K562 (cell line): ENCODE measurements around the gene FZD1. TPM values are rescaled to one million over a fixed set of nuclear protein-coding genes. Genes with fewer than 3 reads are reported as not detected.

Experiments
- AFF1 ChIP-seq, 2 experiments: fragments of 450-650 bp; IDR thresholded peaks; 2 replicates each; pipeline ENCODE4 v1.6.1; 2018; ENCODE audit warnings: mild to moderate bottlenecking in 2 of 2, low read depth in 1 of 2; ENCODE audit not compliant: partially characterized antibody in 2 of 2
- ATF7 ChIP-seq: fragments of 450-650 bp; IDR thresholded peaks from 2 replicates; pipeline ENCODE4 v1.7.1; 2014; ENCODE audit warnings: mild to moderate bottlenecking, moderate library complexity
- DACH1 ChIP-seq: fragments of 450-650 bp; IDR thresholded peaks from 2 replicates; pipeline ENCODE4 v1.6.1; 2018; ENCODE audit not compliant: partially characterized antibody
- MEF2D ChIP-seq: conservative IDR thresholded peaks from 2 replicates; pipeline ENCODE4 v1.6.1; 2016; ENCODE audit warnings: low read depth, missing genetic modification characterization, missing compliant biosample characterization
- PURB ChIP-seq: sonication (generic); formaldehyde crosslinking; IDR thresholded peaks from 2 replicates; pipeline ENCODE4 v1.9.0; 2021; ENCODE audit warnings: low read depth, mild to moderate bottlenecking, missing genetic modification reagents
- RBBP5 ChIP-seq: fragments of 200-600 bp; sonication (generic); IDR thresholded peaks from 2 replicates; pipeline ENCODE4 v1.6.1; 2012; ENCODE audit warnings: borderline replicate concordance, mild to moderate bottlenecking, low read length, control low read depth, inconsistent platforms; ENCODE audit not compliant: insufficient read depth, poor library complexity, severe bottlenecking
- SRSF3 ChIP-seq: fragments of 200-400 bp; formaldehyde crosslinking; IDR thresholded peaks from 2 replicates; pipeline ENCODE4 v1.6.1; 2016; ENCODE audit warnings: mild to moderate bottlenecking, low read length, moderate library complexity; ENCODE audit not compliant: insufficient read depth
- ZNF561 ChIP-seq: fragments of 450-650 bp; formaldehyde crosslinking; conservative IDR thresholded peaks from 2 replicates; pipeline ENCODE4 v1.4.0; 2020; ENCODE audit warnings: mild to moderate bottlenecking, moderate library complexity
- ZNF583 ChIP-seq: fragments of 250-450 bp; sonication (Bioruptor Pico); IDR thresholded peaks from 2 replicates; pipeline ENCODE4 v1.4.0; 2020
- polyA plus RNA-seq, 8 experiments: library from polyadenylated mRNA; depleted of rRNA in 4 of 8; stranded (reverse) in 5 of 8; unstranded in 3 of 8; fragments of >200 nt; fragmentation: Nextera tagmentation in 2 of 8; fragmentation: Illumina TruSeq in 1 of 8; extraction: Ambion mirVana in 2 of 8; extraction: Trizol in 1 of 8; gene quantifications; 2 replicates each; pipeline versions ENCODE4 v1.2.1 to v1.2.3, GENCODE V29; 2011 to 2014; ENCODE audit warnings: inconsistent platforms in 1 of 8, missing spikeins in 1 of 8
- total RNA-seq, 7 experiments: library from RNA; depleted of rRNA in 6 of 7; stranded (reverse); fragments of >200 nt in 6 of 7; fragmentation: Illumina TruSeq in 2 of 7; extraction: Trizol in 2 of 7; gene quantifications; 2 replicates each; pipeline versions ENCODE4 v1.2.1 to v1.2.3, GENCODE V29; 2011 to 2021; ENCODE audit warnings: low replicate concordance in 1 of 7
- TF ChIP-seq, protein P1 (sequence below): fragments of 200-800 bp; sonication (Bioruptor generic); IDR thresholded peaks from 2 replicates; pipeline ENCODE4 v1.6.1; 2016; ENCODE audit warnings: missing genetic modification characterization, missing compliant biosample characterization
- TF ChIP-seq, protein P2 (sequence below): fragments of 250-450 bp; sonication (Bioruptor Pico); IDR thresholded peaks from 2 replicates; pipeline ENCODE4 v1.9.0; 2021; ENCODE audit warnings: mild to moderate bottlenecking
- TF ChIP-seq, protein P3 (sequence below): fragments of 250-450 bp; sonication (Bioruptor Pico); IDR thresholded peaks from 2 replicates; pipeline ENCODE4 v1.8.0; 2021; ENCODE audit warnings: mild to moderate bottlenecking, moderate library complexity
- TF ChIP-seq, protein P4 (sequence below): fragments of 250-450 bp; sonication (Bioruptor Pico); IDR thresholded peaks from 2 replicates; pipeline ENCODE4 v1.4.0; 2020; ENCODE audit warnings: borderline replicate concordance

The FZD1 gene
- total and polyA plus RNA-seq, 9 of the 15 experiments (the other 6 are each of a cell fraction or from before 2014, with no cell fraction given) = 0.25 to 5.1 (median 1.8) TPM

- peak; percentile 75 for TF ChIP-seq ATF7
- TF ChIP-seq, protein P1, sequence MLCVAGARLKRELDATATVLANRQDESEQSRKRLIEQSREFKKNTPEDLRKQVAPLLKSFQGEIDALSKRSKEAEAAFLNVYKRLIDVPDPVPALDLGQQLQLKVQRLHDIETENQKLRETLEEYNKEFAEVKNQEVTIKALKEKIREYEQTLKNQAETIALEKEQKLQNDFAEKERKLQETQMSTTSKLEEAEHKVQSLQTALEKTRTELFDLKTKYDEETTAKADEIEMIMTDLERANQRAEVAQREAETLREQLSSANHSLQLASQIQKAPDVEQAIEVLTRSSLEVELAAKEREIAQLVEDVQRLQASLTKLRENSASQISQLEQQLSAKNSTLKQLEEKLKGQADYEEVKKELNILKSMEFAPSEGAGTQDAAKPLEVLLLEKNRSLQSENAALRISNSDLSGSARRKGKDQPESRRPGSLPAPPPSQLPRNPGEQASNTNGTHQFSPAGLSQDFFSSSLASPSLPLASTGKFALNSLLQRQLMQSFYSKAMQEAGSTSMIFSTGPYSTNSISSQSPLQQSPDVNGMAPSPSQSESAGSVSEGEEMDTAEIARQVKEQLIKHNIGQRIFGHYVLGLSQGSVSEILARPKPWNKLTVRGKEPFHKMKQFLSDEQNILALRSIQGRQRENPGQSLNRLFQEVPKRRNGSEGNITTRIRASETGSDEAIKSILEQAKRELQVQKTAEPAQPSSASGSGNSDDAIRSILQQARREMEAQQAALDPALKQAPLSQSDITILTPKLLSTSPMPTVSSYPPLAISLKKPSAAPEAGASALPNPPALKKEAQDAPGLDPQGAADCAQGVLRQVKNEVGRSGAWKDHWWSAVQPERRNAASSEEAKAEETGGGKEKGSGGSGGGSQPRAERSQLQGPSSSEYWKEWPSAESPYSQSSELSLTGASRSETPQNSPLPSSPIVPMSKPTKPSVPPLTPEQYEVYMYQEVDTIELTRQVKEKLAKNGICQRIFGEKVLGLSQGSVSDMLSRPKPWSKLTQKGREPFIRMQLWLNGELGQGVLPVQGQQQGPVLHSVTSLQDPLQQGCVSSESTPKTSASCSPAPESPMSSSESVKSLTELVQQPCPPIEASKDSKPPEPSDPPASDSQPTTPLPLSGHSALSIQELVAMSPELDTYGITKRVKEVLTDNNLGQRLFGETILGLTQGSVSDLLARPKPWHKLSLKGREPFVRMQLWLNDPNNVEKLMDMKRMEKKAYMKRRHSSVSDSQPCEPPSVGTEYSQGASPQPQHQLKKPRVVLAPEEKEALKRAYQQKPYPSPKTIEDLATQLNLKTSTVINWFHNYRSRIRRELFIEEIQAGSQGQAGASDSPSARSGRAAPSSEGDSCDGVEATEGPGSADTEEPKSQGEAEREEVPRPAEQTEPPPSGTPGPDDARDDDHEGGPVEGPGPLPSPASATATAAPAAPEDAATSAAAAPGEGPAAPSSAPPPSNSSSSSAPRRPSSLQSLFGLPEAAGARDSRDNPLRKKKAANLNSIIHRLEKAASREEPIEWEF (CRISPR knock-in tag) = no peak; the same call in 1 of the 2 replicates
- TF ChIP-seq ZNF583 (CRISPR knock-in tag) = no peak
- TF ChIP-seq, protein P2, sequence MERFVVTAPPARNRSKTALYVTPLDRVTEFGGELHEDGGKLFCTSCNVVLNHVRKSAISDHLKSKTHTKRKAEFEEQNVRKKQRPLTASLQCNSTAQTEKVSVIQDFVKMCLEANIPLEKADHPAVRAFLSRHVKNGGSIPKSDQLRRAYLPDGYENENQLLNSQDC = no peak
- TF ChIP-seq DACH1 = peak; percentile 85
- TF ChIP-seq ZNF561 = no peak
- peak in 1 of 2 experiments; percentile 86 for TF ChIP-seq AFF1 (IDR thresholded peaks at IDR 0.05; ENCODE audit: low read depth in 1 of 2, partially characterized antibody in 2 of 2)
- TF ChIP-seq, protein P3, sequence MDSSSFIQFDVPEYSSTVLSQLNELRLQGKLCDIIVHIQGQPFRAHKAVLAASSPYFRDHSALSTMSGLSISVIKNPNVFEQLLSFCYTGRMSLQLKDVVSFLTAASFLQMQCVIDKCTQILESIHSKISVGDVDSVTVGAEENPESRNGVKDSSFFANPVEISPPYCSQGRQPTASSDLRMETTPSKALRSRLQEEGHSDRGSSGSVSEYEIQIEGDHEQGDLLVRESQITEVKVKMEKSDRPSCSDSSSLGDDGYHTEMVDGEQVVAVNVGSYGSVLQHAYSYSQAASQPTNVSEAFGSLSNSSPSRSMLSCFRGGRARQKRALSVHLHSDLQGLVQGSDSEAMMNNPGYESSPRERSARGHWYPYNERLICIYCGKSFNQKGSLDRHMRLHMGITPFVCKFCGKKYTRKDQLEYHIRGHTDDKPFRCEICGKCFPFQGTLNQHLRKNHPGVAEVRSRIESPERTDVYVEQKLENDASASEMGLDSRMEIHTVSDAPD = no peak
- TF ChIP-seq, protein P4, sequence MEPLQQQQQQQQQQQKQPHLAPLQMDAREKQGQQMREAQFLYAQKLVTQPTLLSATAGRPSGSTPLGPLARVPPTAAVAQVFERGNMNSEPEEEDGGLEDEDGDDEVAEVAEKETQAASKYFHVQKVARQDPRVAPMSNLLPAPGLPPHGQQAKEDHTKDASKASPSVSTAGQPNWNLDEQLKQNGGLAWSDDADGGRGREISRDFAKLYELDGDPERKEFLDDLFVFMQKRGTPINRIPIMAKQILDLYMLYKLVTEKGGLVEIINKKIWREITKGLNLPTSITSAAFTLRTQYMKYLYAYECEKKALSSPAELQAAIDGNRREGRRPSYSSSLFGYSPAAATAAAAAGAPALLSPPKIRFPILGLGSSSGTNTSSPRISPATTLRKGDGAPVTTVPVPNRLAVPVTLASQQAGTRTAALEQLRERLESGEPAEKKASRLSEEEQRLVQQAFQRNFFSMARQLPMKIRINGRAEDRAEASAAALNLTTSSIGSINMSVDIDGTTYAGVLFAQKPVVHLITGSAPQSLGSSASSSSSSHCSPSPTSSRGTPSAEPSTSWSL (CRISPR knock-in tag) = no peak
- TF ChIP-seq MEF2D = no peak; the same call in 1 of the 2 replicates
- no peak for TF ChIP-seq SRSF3
- no peak for TF ChIP-seq RBBP5
- TF ChIP-seq PURB = no peak
These were observed 35.9 kb downstream of the FZD1 start (continued) for GRCh38 chr7:91299952-91300775.
